CD4-positive, alpha-beta T cell treated with Interleukin-17A for 4 hours (primary cell): ENCODE measurements around the gene FAM204A.

Source experiments
- DNase-seq: peaks from one replicate; pipeline ENCODE4 v3.0.0-alpha.2; 2020; ENCODE audit warnings: mixed read lengths

FAM204A gene

DNA sequence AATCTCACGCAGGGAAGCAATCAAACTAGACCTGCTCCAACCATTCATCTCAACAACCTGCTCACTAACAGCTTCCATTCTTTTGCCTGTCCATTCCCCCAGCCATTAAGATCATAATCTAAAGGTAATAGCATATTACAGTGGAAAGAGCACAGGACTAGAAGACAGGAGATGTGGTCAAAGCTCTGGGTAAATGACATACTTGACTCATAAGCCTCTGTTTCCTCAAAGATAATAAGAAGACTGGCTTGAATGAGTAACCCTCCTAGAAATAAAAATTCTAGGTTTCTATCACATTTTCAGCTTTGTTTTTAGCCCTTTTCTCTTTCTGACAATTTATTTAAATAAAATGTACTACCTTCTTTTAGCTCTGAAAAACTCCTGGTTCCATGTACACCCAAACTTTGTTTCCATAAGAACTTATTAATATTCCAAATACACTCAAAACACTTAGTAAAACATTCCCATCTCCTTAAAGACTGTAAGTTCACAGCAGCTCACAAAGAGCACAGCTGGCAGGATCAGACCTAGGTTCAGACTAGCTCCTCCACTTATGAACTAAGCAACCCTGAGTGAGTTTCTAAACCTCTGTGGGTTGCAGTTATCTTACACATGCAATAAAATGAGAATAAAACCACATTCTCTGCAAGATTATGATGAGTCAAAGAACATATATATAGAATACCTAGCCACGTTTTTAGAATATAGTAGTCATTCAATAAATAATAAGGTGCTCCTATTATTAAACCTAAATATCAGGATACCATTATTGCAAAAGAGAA, 11.6 kb downstream of the FAM204A start:
- DNase-seq = no peak

GRCh38 chr10:118324140-118324539, 18.0 kb downstream of the FAM204A start:
- DNase-seq = no peak

DNA sequence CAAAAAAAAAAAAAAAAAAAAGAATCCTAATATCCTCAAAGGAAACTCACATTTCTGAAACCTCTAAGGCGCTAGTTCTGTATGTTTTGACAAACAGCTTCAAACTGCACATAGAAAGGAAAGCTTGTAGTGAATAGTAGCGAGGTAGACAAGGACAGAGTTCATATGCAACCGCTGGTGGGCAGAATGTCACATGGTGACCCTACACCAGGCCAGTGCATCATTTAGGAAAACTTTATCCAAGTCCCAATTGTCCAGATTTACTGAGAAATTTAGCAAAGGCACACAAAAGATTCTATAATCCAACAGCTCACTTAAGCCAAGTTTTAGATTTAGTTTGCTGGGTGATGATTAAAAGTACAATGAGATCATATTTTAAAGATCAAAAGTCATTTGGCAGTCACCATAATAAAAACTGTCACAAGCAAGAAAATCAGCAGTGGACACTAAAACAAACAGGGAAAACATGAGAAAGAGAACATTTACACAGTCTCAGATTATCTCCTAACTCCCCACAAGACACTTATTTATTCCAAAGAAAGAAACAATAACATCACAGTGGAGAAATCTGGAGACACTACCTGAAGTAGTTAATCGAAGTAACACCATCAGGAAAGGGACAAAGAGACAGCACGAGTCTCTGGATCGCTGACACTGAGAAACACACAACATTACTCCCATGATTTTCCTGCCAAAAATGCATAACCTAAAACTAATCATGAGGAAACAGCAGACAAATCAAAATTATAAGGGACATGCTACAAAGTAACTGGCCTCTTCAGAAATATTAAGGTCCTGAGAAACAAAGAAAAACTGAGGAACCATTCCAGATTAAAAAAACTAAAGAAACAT, 20.2 kb downstream of the FAM204A start:
- no peak for DNase-seq

DNA sequence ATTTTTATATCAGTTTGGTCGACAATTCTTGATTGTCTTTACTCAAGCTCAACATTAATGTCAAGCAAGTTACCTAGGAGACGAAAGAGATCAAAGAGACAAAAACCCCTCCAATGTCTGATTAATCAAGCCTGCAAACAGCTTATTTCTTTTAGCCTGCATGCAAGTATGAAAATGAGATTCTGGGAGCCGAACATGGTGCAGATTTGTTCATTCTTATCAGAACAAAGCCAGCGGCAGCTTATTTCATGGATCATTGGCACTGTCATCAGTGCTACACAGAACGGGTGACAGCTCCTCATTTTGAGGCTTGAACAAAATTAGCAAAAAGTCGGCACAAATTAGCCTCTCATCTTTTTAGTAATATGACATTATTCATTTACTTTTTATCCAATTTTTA, 26.5 kb downstream of the FAM204A start:
- DNase-seq = no peak

DNA sequence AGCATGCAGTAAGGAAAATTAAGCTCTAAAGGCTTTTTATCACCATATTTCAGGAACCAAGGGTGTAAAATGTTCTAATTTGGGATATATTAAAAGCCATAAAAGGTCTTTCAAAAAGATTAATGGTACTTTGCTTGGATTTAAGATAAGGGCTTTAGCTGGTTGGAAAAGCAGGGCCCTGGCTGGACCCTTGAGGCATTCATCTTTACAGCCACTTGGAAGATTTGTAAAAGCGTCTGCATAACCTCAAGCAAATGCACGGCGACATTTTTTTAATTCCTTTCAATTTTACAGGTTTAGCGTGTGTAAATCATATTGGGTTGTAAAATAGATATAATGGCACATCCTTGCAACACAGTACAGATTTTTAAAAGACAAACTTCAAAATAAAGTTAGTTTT, 27.2 kb downstream of the FAM204A start:
- DNase-seq = no peak

DNA sequence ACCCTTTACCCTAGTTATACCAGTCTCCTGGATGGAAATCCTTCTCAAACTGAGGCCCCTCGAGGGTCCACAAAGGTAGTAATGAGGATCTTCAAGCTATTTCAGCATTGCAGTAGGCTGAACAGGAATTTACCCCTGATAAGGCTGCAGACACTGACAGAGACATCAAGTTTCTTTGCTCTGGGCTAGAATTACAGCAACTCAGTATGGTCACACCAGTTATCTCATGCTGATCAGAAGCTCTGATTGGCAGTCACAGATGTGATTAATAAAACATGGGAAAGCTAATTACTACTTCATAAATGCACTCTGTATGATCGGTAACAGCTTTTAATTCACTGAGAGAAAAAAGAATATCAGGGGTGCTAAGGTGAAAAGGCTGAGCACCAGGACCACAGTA, 30.6 kb downstream of the FAM204A start:
- no peak for DNase-seq

GRCh38 chr10:118310822-118311221, 31.3 kb downstream of the FAM204A start:
- DNase-seq = no peak

DNA sequence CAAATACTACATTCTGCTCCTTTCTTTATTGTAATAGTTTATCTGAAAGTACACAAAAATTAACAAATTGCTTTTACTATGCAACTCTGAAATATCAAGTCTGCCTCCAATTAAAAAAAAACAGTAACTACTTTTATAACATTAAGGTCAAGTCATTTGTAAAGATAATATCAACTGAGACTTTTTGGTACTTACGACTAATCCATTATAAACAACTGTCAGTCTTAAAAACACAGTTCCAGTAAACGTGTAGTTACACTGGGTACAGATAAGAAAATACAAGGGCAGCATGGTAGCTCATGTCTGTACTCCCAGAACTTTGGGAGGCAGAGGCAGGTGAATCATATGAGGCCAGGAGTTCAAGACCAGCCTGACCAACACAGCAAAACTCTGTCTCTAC, 32.2 kb downstream of the FAM204A start:
- DNase-seq = no peak

DNA sequence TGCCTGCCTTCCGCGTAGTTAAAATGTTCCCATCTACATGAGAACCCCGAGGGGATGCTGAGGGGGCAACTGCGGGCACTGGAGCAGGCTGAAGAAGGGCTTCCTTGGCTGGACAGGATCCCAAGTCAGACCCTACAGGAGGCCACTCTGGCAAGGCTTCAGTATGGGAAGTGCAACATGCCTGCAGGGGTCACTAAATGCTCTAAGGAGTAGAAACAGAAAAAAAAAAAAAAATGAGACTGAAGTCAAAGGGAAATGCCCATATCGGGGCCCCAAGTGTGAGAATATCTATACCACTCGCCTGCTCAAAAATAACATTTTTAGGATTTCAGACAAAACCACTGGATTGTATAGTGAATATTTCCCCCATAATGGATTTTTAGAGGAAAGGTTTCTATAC, 33.5 kb downstream of the FAM204A start:
- DNase-seq = no peak

DNA sequence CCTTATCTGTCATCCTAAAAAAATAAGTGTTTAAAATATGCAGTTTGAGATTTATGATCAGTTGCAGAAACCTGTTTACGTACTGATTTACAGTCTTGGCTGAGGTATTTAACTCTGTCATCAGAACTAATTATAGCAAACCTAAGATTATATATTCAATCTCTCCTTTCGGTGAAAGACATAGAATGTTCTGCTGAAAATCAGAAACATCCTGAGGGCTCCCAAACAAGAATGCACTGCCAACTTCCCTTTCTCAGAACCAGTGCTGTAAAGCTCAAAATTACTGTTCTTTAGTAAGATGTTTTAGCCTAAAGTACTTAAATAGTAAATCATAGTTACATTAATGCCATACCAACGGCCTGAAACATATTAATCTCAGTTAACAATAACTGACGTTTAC, 34.3 kb downstream of the FAM204A start:
- no peak for DNase-seq

DNA sequence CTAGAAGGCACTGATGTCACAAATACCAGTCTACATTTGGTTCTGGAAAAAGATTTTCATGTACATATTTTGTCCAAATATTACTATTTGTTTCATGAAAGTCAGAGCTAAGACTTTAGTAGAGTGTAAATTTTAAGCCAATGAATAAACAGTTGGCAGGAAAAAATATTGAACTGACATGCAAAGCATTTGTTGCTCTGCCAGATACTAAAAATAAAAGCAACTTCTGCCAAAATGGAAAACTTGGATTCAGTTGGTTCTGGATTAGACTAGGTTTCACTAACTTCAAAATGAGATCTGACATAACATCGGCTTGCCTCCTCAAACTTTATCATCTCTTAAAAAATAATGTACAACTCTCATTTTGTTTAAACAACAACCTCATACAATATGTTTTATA, 34.9 kb downstream of the FAM204A start:
- DNase-seq = no peak

DNA sequence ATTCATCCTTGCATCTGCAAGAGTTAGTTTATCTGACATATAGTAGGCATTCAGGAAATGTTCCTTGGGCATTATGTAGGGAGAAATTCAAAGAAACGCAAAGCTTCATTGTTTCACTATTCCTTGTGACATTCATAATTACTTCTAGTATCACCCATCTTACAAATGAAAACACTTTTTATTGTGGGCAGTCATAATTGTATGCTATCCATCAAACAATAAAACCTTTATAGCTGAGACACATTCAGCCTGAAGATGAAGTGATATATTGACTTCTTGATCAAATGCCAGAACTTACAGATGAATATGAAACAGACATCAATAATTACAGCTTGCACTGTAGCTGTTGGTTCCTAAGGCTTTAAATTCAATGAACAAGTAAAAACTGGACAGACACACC, 36.4 kb downstream of the FAM204A start:
- no peak for DNase-seq

DNA sequence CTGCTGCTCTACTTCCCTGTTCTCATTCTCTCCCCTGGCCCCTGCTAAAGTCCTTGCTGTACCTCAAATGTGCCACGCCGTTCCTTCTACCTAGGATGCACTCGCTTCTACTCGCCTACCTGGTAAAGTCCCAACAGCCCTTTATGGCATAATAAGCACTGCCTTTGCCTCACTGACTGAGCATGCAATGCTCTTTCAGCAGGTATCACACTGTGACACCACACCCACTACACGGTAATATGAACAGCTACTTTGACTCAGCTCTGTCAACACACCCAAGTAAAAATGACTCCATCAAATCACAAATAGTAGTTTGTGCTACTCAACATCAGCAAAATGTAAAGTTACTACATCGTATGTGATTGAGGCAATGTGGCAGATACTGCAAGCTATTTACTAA, 37.6 kb downstream of the FAM204A start:
- no peak for DNase-seq

DNA sequence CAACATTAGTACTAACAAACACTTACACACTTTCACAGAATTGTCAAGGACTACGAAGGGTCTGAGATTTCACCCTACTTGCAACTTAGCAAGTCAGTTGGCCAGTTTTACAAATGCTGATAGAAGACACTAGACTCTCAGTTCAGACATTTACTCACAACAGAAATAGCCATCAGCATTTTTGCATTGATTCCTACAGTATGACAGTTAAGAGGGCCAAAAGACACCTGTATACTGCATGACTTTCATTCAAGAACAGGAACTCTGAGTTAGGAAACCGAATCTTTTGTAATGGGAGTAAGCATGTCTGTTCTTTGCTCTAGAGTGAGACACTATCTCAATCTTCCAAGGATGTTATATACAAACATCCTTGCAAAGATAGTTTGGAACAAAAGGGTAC, 40.9 kb downstream of the FAM204A start:
- DNase-seq = no peak

DNA sequence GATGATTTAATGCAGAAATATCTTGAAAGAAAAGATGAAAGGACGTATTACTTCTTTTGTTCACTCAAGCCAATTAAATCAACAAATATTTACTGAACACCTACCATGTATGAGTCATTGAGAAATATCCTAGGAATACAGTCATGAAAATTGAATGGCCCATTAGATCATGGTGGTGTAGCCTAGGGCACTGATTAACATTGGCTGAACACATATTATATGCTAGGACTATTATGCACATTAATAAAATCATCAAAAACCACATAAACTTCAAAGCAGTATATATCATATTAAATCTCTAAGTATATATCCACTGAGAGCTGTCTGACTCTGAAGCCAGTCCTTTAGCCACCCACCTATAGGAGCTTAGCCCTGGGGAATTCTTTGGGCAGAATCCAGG, 41.8 kb downstream of the FAM204A start:
- DNase-seq = no peak

GRCh38 chr10:118298787-118299186, 43.3 kb downstream of the FAM204A start:
- DNase-seq = no peak

- DNase-seq = no peak
These were observed 51.0 kb downstream of the FAM204A start for GRCh38 chr10:118291122-118291521.

DNA sequence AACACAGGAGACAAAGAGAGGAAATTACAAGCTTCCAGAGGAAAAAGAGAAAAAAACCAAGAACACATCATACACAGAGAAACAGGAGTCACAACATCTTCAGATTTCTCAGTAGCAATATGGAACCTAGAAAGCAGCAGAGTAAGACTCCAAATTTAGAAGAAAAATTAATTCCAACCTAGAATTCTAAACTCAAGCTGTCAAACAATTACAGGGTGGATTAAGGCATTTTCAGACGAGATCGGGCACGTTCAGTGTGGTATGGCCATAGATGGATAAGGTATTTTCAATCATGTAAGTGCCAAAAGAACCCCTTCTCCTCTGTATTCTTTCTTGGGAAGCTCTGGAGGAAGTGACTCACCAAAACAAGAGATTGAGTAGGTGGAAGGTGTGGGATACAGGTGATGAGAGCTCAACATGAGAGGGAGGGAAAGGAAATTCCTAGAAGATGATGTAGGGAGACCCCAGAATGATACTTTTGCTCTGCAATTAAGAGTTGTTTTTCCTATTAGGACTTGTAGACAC, 51.6 kb downstream of the FAM204A start:
- no peak for DNase-seq

GRCh38 chr10:118287076-118287806, 54.9 kb downstream of the FAM204A start:
- no peak for DNase-seq

DNA sequence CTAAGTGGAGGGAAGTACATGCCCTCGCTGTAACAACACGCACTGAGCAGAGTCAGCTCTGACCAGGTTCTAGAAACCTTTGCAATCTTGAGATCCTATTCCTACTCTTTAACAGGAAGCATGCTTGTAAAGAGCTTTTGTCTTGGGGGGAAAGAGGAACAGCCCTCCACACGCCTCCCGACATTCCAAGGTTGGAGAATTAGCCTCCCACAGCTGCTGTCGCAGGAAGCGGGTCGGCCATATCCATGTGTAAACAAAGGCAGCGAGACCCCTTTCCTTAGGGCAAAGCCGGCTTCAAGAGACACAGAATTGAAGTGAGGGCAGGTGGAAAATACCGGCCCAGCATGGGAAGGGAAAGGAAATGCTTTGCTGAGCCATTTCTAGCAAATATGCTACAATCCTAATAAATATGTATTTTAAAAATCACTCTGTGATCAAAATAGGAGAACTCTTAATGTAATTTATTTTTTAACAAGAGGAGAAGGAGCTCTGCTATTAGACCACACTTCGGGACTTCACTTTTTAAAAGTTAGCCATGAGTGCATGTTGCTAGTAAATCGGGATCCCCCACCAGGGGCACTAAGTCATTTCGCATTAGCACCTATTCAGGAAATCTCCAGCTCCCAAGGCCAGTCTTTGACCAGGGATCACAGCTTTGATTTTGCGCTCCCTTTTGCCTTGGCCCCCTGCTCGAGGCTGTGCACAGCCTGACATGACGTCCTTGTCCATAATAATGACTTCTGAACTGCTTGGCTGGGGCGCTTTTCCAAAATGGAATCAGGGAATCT, 55.9 kb downstream of the FAM204A start:
- DNase-seq = no peak

DNA sequence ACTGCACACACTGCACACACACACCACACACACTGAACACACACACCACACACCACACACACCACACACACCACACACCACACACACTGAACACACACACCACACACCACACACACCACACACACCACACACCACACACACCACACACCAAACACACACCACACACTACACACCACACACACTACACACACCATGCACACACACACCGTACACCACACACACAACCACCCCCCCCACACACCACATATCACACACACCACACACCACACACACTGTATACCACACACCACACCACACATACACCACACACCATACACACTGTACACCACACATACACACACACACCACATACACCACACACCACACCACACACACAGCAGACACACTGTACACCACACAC, 59.5 kb downstream of the FAM204A start:
- DNase-seq = no peak

GRCh38 chr10:118278649-118279048, 63.5 kb downstream of the FAM204A start:
- DNase-seq = no peak

- no peak for DNase-seq
These were observed 64.3 kb downstream of the FAM204A start for GRCh38 chr10:118277871-118278270.
